CD1c-positive myeloid dendritic cell (primary cell): ENCODE measurements around the gene KCTD12.
A peak's percentile ranks its signal among the peaks of the same experiment; 100 is the strongest.

Source experiments
- DNase-seq: peaks from one replicate; pipeline ENCODE4 v3.0.0-alpha.2; 2016; ENCODE audit errors: extremely low spot score

KCTD12 gene

GRCh38 chr13:76853921-76854608 lies 32.1 kb downstream of the KCTD12 start:
- no peak for DNase-seq

- DNase-seq = no peak
These were observed 32.7 kb downstream of the KCTD12 start for GRCh38 chr13:76853481-76853880.

GRCh38 chr13:76852986-76853385 lies 33.2 kb downstream of the KCTD12 start:
- DNase-seq = no peak

GRCh38 chr13:76851961-76852360 lies 34.2 kb downstream of the KCTD12 start:
- no peak for DNase-seq

- DNase-seq = no peak
These were observed 36.7 kb downstream of the KCTD12 start for GRCh38 chr13:76849493-76849892.

- peak; percentile 26 for DNase-seq
These were observed 37.6 kb downstream of the KCTD12 start for GRCh38 chr13:76848596-76848995.

- DNase-seq = no peak
These were observed 39.8 kb downstream of the KCTD12 start for GRCh38 chr13:76846363-76846762.

GRCh38 chr13:76845865-76846264 lies 40.3 kb downstream of the KCTD12 start:
- DNase-seq = no peak

- DNase-seq = no peak
These were observed 40.8 kb downstream of the KCTD12 start for GRCh38 chr13:76845367-76845766.

GRCh38 chr13:76837801-76838200 lies 48.4 kb downstream of the KCTD12 start:
- DNase-seq = no peak

- DNase-seq = no peak
These were observed 49.9 kb downstream of the KCTD12 start for GRCh38 chr13:76836311-76836710.

- no peak for DNase-seq
These were observed 52.7 kb downstream of the KCTD12 start for GRCh38 chr13:76833441-76833954.

- DNase-seq = no peak
These were observed 53.8 kb downstream of the KCTD12 start for GRCh38 chr13:76832258-76832988.

GRCh38 chr13:76830805-76831204 lies 55.4 kb downstream of the KCTD12 start:
- no peak for DNase-seq
